Measurements from ENCODE around the gene CYTIP.

Gene CYTIP

DNA sequence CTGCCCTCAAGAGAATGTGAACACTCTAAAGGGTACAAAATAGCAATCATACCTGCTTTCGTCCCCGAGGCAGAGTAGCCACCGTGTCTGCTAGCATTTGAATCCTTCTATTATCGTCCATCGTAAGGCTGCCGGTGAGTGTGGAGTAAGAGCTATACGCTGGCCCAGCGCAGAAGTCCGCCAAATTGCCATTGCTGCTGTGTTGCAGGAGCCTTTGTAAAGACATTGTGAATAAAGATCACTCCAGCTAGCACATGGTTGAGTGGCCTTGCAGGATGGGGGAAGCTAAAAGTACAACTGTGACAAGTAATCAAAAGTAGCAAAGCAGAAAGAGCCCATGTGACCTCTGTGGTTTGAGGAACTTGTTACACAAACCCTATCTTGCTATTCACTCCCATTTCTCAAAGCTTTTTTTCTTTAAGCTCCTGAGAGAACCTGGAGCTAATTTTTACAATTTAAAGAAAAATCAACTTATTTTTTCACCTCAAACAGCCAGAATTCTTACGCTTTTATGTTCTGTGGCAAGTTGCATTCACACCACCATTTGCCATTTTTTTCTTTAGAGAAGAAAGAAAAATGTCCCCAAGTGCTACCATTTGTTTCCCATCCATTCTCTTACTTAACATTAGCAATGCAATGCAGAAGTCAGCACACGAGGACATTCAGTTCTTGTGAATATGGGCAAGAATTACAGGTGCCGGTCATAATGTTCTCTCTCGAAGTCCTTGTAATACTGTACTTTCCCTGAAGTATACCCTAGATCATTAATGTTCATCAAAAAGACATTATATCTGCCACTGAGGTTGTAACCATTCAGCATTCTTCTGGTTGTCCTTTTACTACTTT, at the start of gene CYTIP:
Gene CYTIP (minus strand): TSS at position 295 of the 846 bp plus-strand sequence. CDS start 69 bp downstream, at position 226.
- DNase-seq = no peak

DNA sequence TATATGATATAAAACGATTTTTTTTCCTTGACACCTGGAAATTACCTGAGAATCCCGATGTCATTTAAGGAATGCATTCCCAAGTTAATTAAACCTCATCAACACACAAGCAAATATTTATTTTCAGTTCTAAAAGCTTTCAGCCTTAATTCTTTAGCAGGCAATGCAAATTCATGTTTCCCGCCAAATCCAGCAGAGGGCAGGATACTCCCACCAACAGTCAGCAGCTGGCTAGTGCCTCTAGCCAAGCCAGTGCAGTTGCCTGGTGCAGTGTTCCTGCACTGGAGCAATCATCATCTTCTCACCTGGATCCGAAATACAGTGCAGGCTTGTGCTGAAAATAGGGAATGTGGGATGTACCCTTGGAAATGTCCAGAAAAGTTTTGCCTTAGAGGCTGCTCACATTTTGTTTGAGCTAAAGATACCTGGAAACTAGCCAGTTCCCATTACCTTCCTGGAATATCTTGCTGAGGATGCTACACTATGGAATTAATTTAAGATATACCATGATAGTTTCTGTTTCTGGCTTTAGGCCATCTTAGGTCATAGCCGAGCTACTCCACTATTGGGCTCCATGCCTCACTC, 48.4 kb upstream of the CYTIP start:
- peak; percentile 29 for DNase-seq

DNA sequence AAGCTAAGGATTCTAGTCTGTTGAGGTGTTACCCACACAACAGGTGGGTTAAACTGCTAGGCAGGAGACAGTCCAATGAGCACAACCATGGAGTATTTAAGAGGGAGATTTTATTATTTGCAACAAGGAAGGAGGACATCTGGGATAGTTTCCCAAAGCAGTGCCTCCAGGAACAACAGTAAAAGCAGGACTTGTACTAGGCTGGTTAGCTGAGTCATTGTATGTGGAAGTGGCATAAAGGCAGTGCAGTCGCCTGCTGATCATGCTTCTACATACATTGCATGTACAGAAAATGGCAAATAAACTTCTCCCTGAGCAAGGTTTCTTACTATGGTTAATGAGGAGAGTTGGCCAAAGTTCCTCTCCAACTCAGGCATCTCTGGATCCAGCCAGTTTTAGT, 46.1 kb upstream of the CYTIP start:
- DNase-seq = no peak

DNA sequence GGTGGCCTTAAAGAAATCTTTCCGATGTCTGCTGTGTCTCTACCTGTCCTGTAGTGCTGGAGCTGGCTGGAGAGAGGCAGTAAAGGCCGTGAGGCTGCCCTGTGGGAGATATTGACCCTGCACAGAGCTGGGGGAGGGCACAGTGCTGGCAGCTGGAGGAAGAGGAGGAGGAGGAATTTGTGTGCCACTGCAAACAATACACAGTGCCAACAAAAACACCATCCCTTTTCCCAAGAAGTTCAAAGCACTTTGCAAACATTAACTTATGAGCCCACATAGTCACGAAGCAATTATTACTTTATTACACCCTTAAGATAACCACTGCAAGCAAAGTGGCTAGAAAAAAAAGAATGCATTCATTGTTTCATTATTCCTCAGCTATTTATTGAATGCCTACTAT, 45.0 kb upstream of the CYTIP start:
- DNase-seq = no peak

DNA sequence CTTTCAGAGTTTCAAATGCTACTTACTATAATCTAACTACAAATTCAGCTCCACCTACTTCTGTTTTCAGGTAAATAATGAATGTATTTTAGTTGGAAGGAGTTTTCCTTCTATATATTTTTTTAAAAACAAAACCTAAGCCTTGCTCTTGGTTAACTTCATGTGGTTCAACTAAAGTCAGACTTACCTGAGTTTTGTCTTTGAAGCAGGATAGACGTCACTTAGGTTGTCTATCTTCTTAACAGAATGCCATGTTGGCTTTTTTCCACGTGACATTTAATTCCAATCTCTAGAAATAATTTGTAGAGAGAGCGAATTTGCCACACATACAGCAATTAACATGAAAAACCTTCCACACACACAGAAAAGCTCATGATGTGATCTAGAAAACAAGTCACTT, 43.9 kb upstream of the CYTIP start:
- DNase-seq = no peak

DNA sequence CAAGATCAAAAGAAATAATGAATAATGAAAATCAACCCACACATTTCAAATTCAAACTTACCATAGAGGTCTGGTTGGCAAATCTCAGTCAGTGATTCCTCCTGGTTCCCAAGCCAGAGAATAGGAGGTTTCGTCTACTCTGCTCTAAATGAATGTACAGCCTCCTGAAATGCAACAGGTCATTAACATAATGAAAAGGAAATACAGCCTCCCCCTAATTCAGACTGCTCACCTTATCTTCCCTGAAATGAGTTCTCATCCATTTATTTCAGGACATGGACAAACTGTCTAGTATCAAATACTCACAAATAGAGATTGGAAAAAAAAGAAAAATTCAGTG, 43.4 kb upstream of the CYTIP start:
- DNase-seq = no peak

DNA sequence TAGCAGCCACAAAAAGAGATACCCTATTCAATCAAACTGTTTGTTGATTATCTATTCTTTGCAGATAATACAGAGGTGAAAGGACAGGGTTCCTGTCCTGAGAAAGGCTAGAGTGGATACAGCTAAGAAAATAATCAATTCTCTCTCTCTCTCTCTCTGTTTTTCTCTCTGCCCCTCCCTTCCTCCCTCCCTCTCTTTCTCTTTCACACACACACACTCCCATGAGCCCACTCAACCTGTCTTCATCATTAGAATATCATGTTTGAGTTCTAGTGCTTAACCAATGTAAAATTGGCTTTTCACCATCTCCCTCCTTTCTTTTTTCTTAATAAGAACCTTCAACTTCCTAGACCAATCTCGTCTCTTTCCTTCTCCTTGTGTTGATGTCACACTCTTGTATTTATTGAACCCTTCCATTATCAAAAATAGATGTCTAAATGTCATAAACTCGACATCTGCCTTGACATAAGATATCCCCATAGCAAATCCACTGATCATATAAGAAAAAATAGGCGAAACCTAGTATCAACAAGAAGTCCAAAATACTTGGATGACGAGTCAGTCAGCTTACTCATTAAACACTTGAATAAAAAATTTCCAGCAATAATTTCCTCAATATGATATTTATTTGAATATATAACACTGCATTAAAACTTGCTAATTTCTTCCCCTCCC, 42.8 kb upstream of the CYTIP start:
- DNase-seq = no peak

DNA sequence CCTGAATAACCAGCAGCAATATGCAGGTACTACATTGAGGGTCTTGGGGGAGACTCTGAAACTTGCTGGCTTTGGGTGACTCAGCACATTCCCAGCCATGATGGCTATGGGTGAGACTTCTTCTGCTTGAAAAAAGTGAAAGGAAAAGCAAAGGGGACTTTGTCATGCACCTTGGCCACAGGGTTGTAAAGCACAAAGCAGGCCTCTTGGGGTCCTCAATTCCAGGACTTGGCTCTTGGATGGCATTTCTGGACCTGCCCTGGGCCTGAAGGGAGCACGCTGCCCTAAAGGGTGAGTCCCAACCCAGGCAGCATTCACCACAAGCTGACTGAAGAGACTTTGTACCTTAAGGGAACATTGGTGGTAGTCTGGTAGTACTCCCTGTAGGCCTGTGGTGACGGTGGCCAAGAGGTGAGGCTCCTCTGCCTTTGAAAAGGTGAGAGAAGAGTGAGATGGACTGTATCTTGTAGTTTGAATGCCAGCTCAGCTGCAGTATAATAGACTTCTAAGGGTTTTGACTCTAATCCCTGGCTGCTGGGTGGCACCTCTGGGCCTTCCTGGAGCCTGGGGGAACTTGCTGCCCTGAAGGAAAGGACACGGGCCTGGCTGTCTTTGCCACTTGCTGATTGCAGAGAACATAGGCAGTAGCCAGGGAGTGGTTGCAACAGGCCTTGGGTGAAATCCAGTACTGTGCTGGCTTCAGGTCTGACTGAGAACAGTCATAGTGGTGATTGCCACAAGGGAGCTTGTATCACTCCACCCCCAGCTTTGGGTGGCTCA, 36.5 kb upstream of the CYTIP start:
- no peak for DNase-seq

DNA sequence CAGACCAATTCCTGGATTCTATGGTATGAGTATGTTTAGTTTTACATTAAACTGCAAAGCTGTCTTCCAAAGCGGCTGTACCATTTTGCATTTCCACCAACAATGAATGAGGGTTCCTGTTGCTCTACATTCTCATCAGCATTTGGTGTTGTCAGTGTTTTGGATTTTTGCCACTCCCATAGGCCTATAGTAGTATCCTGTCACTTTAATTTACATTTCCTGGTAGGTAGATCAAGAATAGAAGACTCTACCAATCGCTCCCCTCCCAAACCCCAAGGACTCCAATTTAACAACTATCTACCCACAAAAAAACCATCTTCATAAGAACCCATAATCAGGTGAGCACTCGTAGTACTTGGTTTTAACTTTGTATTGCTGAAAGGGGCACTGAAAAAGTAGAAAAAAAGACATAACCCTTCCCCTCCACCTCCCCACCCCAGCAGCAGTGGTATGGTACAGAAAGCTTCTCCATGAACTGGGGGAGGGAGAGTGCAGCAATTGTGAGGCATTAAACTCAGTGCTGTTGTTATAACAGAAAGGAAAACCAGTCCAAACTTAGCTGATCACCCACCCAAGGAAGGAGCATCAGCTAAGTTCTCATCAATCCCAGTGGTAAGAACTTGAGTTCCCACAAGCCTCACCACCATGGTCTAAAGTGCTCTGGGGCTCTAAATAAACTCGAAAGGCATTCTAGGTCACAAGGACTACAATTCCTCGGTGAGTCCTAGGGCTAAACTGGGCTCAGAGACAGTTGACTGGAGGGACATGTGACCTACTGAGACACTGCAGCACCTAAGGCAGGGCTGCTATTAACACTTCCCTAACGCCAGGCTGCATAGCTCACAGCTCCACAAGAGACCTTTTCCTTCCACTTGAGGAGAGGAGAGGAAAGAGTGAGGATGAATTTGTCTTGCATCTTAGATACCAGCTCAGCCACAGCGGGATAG, 35.5 kb upstream of the CYTIP start:
- no peak for DNase-seq

DNA sequence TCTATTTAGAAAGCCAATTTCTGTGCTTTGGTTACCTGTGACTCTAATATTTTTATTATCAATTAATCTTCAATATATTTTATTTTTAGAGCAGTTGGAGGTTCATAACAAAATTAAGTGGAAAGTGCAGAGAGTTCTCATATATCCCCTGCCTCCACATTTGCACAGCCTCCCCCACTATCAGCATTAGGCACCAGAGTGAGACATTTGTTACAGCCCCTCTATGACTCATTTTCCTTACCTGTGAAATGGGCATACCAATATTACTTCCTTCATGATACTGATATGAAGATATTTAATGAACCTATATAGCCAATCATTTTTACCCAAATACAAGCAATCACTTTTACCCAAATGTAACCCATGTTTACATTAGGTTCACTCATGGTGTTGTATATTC, 34.0 kb upstream of the CYTIP start:
- no peak for DNase-seq

DNA sequence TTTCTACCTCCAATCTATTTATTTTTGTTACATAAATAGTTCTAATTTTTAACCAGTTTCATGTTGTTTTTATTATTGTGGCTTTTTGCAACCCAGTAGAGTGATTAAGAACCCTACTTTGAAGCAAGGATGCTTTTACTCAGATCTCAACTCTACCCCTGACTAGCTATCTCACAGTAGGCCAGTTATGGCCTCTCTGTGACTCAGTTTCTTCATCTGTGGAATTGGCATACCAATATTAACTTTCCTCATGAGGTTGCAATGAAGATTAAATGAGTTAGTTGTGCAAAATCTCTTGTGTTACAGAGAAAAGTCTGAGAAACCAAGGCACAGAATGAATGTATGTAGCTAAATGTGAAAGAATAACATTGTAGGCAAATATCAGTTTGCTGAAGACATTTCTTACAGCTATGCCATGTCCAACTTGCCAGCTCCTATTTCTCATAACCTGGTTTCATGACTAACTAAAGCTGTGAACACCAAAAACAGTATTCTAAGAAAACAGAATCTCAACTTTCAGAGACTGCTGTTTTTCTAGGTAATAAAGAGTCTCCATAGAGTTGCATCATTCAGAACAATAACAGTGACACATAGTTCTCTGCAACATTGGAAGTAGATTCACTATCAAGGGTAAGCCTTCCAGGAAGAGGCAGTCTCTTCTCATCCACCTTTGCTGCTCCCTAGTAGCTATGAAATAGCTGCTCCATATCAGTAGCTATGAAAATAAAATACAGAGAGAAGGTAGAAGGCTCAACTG, 33.2 kb upstream of the CYTIP start:
- DNase-seq = no peak

DNA sequence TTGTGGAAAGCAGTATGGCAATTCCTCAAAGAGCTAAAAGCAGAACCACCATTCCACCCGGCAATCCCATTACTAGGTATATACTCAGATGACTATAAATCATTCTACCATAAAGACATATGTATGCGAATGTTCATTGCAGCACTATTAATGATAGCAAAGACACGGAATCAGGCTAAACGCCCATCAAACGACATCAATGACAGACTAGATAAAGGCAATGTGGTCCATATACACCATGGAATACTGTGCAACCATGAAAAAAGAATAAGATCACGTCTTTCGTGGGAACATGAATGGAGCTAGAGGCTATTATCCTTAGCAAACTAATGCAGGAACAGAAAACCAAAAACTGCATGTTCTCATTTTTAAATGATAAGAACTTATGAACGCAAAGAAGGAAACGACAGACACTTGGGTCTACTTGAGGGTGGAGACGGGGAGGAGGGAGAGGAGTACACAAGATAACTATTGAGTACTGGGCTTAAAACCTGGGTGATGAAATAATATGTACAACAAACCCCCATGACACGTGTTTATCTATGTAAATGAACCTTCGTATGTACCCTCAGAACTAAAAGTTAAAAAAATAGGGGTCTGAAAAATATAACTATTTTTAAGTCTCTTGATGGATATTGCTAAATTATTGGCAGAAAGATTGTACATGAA, 32.0 kb upstream of the CYTIP start:
- DNase-seq = no peak

DNA sequence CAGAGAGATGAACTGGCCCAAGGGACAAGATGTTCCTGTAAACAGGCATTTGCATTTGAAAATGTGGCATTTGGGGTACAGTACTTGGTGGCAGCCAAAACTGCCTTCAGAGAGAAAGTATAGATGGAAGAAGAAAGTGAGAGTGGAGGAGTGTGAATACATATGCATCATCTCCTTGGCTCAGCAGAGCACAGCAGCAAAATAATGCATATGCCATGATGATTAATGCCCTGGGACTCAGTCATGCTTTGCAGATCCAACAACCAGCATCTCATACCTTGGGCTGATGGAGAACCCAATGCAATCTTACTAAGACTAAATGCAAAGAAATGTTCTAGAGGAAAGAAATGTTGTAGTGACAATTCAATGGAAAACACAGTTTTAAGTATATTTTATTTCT, 29.7 kb upstream of the CYTIP start:
- DNase-seq = no peak

DNA sequence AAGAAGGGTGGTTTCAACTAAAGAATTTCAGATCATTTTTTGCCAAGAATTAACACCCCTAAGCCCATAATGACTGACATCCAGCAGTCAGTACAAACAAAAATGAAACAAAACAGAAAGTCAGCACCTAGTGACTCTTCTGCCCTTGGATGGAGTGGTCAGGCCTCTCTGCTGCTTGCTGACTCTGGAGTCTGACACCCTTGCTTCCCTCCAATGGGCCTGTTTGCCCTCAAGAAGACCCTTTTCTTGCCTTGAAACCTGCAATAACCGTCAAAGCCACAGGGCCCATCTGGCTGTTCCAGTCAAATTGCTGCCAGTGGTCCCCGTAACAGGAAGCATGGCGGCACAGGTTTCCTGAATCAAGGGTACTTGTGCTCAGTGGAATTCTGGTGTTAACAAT, 27.2 kb upstream of the CYTIP start:
- no peak for DNase-seq

DNA sequence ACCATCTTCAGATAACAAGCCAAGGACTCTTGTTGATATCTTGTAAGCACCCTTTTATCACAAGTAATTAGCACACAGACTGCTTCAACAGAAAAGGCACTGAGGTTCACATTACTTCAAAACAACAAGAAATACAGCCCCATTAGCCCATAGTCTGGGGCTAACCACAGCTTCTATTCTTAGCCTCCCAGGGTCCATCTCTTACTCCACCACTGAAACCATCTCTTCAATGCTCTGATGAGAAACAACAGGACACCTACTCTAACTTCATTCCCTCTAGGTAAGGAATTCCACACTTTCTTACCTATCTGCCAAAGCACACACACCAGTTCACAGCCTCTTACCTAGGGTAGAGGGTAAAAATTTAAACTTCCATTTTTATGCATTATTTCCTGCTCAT, 26.4 kb upstream of the CYTIP start:
- no peak for DNase-seq

DNA sequence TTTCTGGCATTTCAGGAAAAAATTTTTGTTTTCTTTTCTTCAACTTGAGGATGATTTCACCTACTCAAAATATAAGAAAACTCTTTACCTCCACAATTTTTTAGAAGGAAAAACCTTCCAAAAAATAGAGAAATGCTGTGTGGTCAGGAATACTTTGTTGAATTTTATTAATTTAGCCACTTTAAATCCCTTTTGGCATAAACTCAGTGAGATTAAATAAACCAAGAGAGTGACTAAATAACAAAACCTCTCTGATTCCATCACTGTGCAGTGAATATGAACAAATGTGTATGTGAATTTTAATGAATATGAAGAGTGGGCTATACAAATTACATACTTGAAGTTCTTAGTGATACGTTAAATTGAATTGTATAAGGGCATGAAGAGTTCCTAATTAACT, 25.8 kb upstream of the CYTIP start:
- no peak for DNase-seq

DNA sequence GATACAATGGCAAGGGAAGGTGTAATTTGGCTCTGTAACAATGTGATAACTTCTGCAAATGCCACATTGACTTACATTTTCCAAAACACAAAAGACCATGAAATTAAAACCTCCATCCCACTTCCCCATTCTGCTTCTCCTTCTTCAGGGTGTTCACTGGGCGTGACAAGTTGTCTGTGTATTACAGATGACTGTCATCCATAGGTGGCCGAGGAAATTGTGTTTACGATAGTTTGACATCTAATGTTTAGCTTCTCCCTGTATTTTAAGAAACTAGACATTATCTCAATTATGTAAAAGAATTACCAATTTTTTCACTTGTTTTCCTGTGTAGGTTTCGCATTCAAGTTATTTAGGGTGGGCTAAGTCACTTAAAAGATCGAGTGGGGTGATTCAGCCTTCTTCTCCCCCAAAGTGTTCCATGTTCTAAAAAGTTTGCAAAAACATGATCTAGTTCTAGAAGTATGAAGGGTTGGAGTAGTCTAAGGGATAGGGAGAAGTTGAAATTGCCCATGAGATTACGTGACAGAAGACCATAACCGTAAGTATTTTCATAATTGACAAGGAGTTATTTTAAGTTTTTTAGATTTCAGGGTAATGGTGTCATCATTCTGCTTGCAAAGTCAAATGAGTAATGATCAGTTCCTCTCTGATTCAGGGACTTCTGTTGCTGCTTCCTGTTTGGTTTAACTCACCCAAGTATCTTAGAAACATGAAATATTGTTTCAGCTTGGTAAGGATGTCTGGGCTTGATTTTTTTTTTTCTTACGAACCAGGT, 25.2 kb upstream of the CYTIP start:
- DNase-seq = no peak

DNA sequence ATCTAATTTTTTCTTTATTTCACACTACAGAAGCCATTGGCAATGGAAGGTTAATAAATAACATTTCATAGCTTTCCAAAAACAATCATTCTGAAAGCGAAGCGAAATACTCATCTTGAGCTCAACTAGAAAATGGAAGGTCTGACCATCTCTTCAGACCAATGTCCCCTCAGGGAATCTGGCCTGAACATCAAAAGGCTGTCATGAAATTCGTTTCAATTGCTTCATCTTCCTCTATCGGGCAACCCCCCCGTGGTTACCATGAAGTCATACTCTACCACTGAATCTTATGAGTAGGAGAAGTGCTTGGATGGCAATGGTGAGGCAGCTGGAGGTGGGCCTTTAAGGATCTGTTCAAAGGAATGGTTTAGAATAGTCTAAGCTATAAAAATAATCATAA, 22.9 kb upstream of the CYTIP start:
- no peak for DNase-seq

DNA sequence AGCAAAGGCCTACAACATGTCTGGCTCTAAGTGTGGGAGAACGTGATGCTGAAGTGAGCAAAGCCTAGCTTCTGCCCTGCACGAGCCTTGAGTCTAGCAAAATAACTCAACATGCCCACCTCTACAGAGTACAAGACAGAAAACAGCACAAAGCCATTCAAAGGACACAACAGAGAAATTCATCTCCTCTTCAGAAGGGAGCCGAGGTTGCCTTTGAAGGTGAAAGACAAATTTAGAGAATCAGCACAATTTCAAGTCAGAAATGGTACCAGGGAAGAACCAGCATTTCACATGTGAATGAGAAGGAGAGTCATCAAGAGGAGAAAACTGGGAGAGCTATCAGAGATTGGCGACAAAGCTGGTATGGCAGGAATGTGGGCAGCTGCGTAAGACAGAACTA, 21.7 kb upstream of the CYTIP start:
- no peak for DNase-seq

DNA sequence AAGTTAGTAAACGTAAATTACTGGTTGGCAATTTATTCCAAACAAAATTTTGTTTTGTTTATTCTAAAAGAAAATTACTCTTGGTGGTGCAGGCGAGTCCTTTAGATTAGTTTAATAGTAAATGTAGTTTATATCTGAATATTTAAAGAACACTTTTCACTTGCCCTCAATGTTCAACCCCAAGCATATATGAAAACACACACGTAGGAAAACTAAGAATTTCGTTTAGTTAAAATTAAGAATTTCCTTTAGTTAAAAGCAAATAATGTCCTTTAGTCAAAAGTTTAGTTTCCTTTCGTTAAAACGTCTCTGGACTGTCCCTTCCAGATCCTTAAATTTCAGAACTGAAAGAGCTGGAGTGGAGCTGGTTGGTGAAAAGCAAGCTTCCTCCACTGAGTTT, 19.1 kb upstream of the CYTIP start:
- DNase-seq = no peak

Data from NCI-H2081 treated with DMSO at 0.1 percent for 48 hours (cell line).